OCI-LY7 (cell line): Measurements from ENCODE around the gene PPP1R16B. TPM values are rescaled to one million over a fixed set of nuclear protein-coding genes. Genes with fewer than 3 reads are reported as not detected.

Experiments
- BruUV-seq: library from RNA; stranded (reverse); fragments of 400-500 nt; replicated peaks from 2 replicates; lab custom pipeline; 2021; lab: Mats Ljungman, UMichigan
- CTCF ChIA-PET: fragments of 300-600 bp; sonication (Branson Sonifier 250); formaldehyde crosslinking; loops from one replicate; lab custom pipeline; 2022; ENCODE audit warnings: antibody characterized with exemption; ENCODE audit not compliant: unreplicated experiment; lab: Charles Lee
- POLR2A ChIA-PET: fragments of 300-600 bp; sonication (Branson Sonifier 250); formaldehyde crosslinking; loops from one replicate; lab custom pipeline; 2022; ENCODE audit warnings: antibody characterized with exemption; lab: Charles Lee
- DNase-seq: peaks from one replicate; pipeline ENCODE4 v3.0.0-alpha.2; 2015; ENCODE audit warnings: low spot score
- H2AFZ ChIP-seq: fragments of 200-600 bp; sonication (generic), shearing (Covaris generic); 2 replicates; pipeline ENCODE4 v1.6.1; 2014; ENCODE audit warnings: mild to moderate bottlenecking, antibody characterized with exemption, low read length, moderate library complexity
- H3K27ac ChIP-seq: fragments of 200-600 bp; sonication (generic); 2 replicates; pipeline ENCODE4 v1.5.1; 2014; ENCODE audit warnings: mixed run types, low read depth, mild to moderate bottlenecking, moderate library complexity, low read length, inconsistent platforms; ENCODE audit not compliant: poor library complexity, severe bottlenecking
- H3K36me3 ChIP-seq: fragments of 200-600 bp; sonication (generic); 2 replicates; pipeline ENCODE4 v1.6.1; 2014; ENCODE audit warnings: mild to moderate bottlenecking, antibody characterized with exemption, low read length, moderate library complexity, mixed read lengths; ENCODE audit not compliant: insufficient read depth
- H3K4me1 ChIP-seq: fragments of 200-600 bp; sonication (generic); 2 replicates; pipeline ENCODE4 v1.5.1; 2014; ENCODE audit warnings: mild to moderate bottlenecking, low read length; ENCODE audit not compliant: insufficient read depth, poor library complexity, severe bottlenecking
- H3K4me2 ChIP-seq: fragments of 200-600 bp; sonication (generic); 2 replicates; pipeline ENCODE4 v1.6.1; 2014; ENCODE audit warnings: mild to moderate bottlenecking, low read length
- H3K4me3 ChIP-seq: fragments of 200-600 bp; sonication (generic); 2 replicates; pipeline ENCODE4 v1.5.1; 2014; ENCODE audit warnings: mild to moderate bottlenecking, low read depth, low read length; ENCODE audit not compliant: poor library complexity, severe bottlenecking
- H3K79me2 ChIP-seq: fragments of 200-600 bp; sonication (generic); 2 replicates; pipeline ENCODE4 v1.6.1; 2016; ENCODE audit warnings: low read depth, mild to moderate bottlenecking, low read length, moderate library complexity, mixed read lengths; ENCODE audit not compliant: insufficient read depth
- H3K9me2 ChIP-seq: fragments of 200-600 bp; sonication (generic); 2 replicates; pipeline ENCODE4 v1.6.1; 2016; ENCODE audit warnings: mild to moderate bottlenecking, low read length, mixed read lengths; ENCODE audit not compliant: insufficient read depth
- H3K9me3 ChIP-seq: fragments of 200-600 bp; sonication (generic); 2 replicates; pipeline ENCODE4 v1.6.1; 2014; ENCODE audit warnings: mild to moderate bottlenecking, mixed run types, low read length, mixed read lengths
- H4K20me1 ChIP-seq: fragments of 200-600 bp; sonication (generic); 2 replicates; pipeline ENCODE4 v1.6.1; 2014; ENCODE audit warnings: mild to moderate bottlenecking, antibody characterized with exemption, low read length, moderate library complexity, mixed read lengths; ENCODE audit not compliant: insufficient read depth
- EZH2phosphoT487 ChIP-seq: fragments of 200-600 bp; sonication (generic); IDR thresholded peaks from 2 replicates; pipeline ENCODE4 v1.6.1; 2018; ENCODE audit warnings: low read depth, borderline replicate concordance, mild to moderate bottlenecking, mixed run types, antibody characterized with exemption, low read length, moderate library complexity, mixed read lengths
- intact Hi-C: fragments of 100-400 bp; cut with micrococcal nuclease; formaldehyde crosslinking; loops from one replicate; pipeline ENCODE4 v1.10.0; 2022; ENCODE audit not compliant: unreplicated experiment
- total RNA-seq, 2 experiments: library from RNA; depleted of rRNA in 1 of 2; stranded (reverse); fragments of >200 nt in 1 of 2; shearing (Covaris generic) in 1 of 2; gene quantifications; 2 replicates each; pipeline ENCODE4 v1.2.3, GENCODE V29; 2014 to 2022
- TF ChIP-seq, protein P1 (sequence below): fragments of 200-600 bp; sonication (generic); conservative IDR thresholded peaks from 2 replicates; pipeline ENCODE4 v1.5.1; 2014; ENCODE audit warnings: mild to moderate bottlenecking, antibody characterized with exemption, low read length, moderate library complexity, mixed read lengths

The PPP1R16B gene
- total RNA-seq, 2 experiments from 2014 or later: 45.4 to 49.7 TPM

- Histone ChIP-seq H3K27ac (peak overlapping the region; percentile 42), H3K4me3 (peak overlapping the region; percentile 10), H3K4me2 (peak overlapping the region; percentile 98), H3K9me2 (no peaks in the 10 kb centered on the region), H3K9me3 (no peaks in the 10 kb centered on the region), H4K20me1 (peaks cover 26% of the 10 kb centered on the region; the same call in 1 of the 2 replicates), H3K4me1 (peaks cover 78% of the 10 kb centered on the region), H3K36me3 (peaks cover 73% of the 10 kb centered on the region), H2AFZ (no peak overlapping the region), H3K79me2 (peaks cover 97% of the 10 kb centered on the region)
- intact Hi-C loops: no loop called here
- DNase-seq: no peak
- POLR2A ChIA-PET: interaction anchor here (0.6 to 1.5 kb wide), 7 partner anchors 8 to 81 kb away, joined by 3 to 4 read pairs (median 3); no protein-coding TSS in a partner anchor
- BruUV-seq: no TSS peak
- no peak for TF ChIP-seq EZH2phosphoT487
- TF ChIP-seq, protein P1, sequence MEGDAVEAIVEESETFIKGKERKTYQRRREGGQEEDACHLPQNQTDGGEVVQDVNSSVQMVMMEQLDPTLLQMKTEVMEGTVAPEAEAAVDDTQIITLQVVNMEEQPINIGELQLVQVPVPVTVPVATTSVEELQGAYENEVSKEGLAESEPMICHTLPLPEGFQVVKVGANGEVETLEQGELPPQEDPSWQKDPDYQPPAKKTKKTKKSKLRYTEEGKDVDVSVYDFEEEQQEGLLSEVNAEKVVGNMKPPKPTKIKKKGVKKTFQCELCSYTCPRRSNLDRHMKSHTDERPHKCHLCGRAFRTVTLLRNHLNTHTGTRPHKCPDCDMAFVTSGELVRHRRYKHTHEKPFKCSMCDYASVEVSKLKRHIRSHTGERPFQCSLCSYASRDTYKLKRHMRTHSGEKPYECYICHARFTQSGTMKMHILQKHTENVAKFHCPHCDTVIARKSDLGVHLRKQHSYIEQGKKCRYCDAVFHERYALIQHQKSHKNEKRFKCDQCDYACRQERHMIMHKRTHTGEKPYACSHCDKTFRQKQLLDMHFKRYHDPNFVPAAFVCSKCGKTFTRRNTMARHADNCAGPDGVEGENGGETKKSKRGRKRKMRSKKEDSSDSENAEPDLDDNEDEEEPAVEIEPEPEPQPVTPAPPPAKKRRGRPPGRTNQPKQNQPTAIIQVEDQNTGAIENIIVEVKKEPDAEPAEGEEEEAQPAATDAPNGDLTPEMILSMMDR: no peak
- CTCF ChIA-PET: no interaction called here
These were observed 6.3 kb downstream of the PPP1R16B start for GRCh38 chr20:38811769-38812168.

DNA sequence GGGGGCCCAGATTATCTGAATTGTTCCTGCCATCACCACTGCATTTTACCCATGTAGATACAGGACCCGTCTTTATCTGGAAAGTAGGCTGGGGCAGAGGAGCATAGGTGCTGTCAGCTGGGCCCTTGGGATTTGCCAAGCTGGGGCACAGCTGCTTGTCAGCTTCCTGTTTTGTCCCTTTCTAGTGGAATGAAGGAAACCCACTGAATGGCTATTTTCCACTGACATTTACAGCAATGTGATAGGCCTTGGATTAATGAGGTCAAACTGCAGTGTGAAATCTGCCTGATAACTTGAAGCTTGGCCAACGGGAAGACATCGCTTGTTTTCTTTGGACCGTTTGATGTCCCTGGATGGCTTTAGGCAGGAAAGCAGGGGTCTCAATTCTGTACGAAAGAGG lies 6.7 kb downstream of the PPP1R16B start:
- ChIA-PET POLR2A (interaction anchor here (0.6 to 1.5 kb wide), 7 partner anchors 9 to 81 kb away, joined by 3 to 4 read pairs (median 3); no protein-coding TSS in a partner anchor), CTCF (interaction anchor here (0.7 kb wide), 1 partner anchor 110 kb away, joined by 3 read pairs; no protein-coding TSS in a partner anchor)
- TF ChIP-seq, protein P1: no peak
- no peak for TF ChIP-seq EZH2phosphoT487
- Histone ChIP-seq H2AFZ (no peak overlapping the region), H3K9me3 (no peaks in the 10 kb centered on the region), H3K79me2 (peaks cover 97% of the 10 kb centered on the region), H3K27ac (peak overlapping the region; percentile 42), H3K4me1 (peaks cover 75% of the 10 kb centered on the region), H3K4me3 (peak overlapping the region; percentile 10), H3K4me2 (peak overlapping the region; percentile 98), H3K9me2 (no peaks in the 10 kb centered on the region), H4K20me1 (peaks cover 26% of the 10 kb centered on the region; the same call in 1 of the 2 replicates), H3K36me3 (peaks cover 77% of the 10 kb centered on the region)
- intact Hi-C loops: no loop called here
- no TSS peak for BruUV-seq
- DNase-seq: peak; percentile 57
